ENCODE data around the gene LATS1.

Gene LATS1

GRCh38 chr6:149719531-149719930 is 1.6 kb upstream of the LATS1 start:
- CTCF ChIA-PET, result no interaction called here
- POLR2A ChIA-PET, result no interaction called here
- DNase-seq (ENCODE audit: low read depth, low spot score), result no peak
- TF ChIP-seq CTCF (IDR thresholded peaks at IDR 0.05; ENCODE audit: insufficient read depth, low read length, missing control alignments), result no peak
- H3K4me3 ChIP-seq (ENCODE audit: low read depth, low read length), result no peak overlapping the region

- POLR2A ChIA-PET, result interaction anchor here (0.9 to 2.5 kb wide), 3 partner anchors 12 to 171 kb away, joined by 4 to 11 read pairs (median 4); partner anchors contain the start of gene PPIL4
- TF ChIP-seq CTCF (IDR thresholded peaks at IDR 0.05; ENCODE audit: insufficient read depth, low read length, missing control alignments), result no peak
- CTCF ChIA-PET, result interaction anchor here (0.5 to 2.0 kb wide), 6 partner anchors 8 to 208 kb away, joined by 3 to 6 read pairs (median 4); no protein-coding TSS in a partner anchor
- H3K4me3 ChIP-seq (ENCODE audit: low read depth, low read length), result peak overlapping the region; percentile 92
- no peak for DNase-seq (ENCODE audit: low read depth, low spot score)
These were observed 680 bp downstream of the LATS1 start for GRCh38 chr6:149717255-149717587.

GRCh38 chr6:149716181-149716963 is 1.5 kb downstream of the LATS1 start:
- ChIA-PET POLR2A (interaction anchor here (2.5 kb wide), 1 partner anchor 12 kb away, joined by 11 read pairs; no protein-coding TSS in a partner anchor), CTCF (interaction anchor here (1.2 to 2.0 kb wide), 3 partner anchors 8 to 209 kb away, joined by 4 to 6 read pairs (median 5); no protein-coding TSS in a partner anchor)
- TF ChIP-seq CTCF (IDR thresholded peaks at IDR 0.05; ENCODE audit: insufficient read depth, low read length, missing control alignments), result no peak
- DNase-seq (ENCODE audit: low read depth, low spot score), result no peak
- H3K4me3 ChIP-seq (ENCODE audit: low read depth, low read length), result peak overlapping the region; percentile 92

- no peak overlapping the region for H3K4me3 ChIP-seq (ENCODE audit: low read depth, low read length)
- ChIA-PET POLR2A (no interaction called here), CTCF (interaction anchor here (1.5 to 1.6 kb wide), 2 partner anchors 9 to 10 kb away, joined by 5 to 7 read pairs; no protein-coding TSS in a partner anchor)
- TF ChIP-seq CTCF (IDR thresholded peaks at IDR 0.05; ENCODE audit: insufficient read depth, low read length, missing control alignments), result no peak
- no peak for DNase-seq (ENCODE audit: low read depth, low spot score)
These were observed 3.5 kb downstream of the LATS1 start for GRCh38 chr6:149714442-149714841.

DNA sequence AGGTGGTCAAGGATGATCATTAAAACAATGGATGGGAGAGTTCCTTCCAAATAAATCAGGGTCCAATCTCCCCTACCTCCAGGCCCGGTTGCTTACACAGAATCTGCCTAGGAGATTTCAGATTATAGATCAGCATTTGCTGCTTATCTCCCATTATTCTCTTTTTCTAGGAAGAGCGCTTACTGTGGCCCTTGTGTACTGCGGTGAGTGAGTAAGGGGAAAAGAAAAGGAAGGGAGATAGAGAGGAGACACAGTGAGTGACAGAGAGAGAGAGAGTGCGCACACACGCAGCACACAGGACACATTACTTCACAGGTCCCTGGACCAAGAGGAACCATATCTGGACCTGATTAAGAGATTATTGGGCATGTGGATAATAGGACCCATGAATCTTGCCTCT is 6.2 kb downstream of the LATS1 start:
- ChIA-PET POLR2A (no interaction called here), CTCF (no interaction called here)
- no peak for DNase-seq (ENCODE audit: low read depth, low spot score)
- no peak for TF ChIP-seq CTCF (IDR thresholded peaks at IDR 0.05; ENCODE audit: insufficient read depth, low read length, missing control alignments)
- H3K4me3 ChIP-seq (ENCODE audit: low read depth, low read length), result no peak overlapping the region

DNA sequence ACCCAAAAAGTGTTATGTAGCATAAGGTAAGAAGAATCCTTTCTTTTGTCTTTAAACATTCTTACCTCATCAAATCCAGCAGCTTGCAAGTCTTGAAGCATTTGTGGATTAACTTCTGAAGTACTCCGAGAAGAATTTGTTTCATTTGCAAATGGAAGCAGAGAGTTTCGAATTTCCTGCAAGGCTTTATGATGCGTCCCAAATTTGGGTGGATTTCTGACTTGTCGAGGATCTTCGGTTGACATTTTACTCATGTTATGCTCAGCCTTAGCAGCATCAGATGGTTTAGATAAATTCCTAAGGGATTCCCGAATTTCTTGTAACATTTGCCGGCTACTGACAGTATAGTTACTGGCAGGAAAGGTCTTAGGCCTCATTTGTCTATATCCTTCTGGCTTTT is 16.2 kb downstream of the LATS1 start:
- TF ChIP-seq CTCF (IDR thresholded peaks at IDR 0.05; ENCODE audit: insufficient read depth, low read length, missing control alignments), result no peak
- CTCF ChIA-PET, result no interaction called here
- POLR2A ChIA-PET, result no interaction called here
- no peak for DNase-seq (ENCODE audit: low read depth, low spot score)
- no peak overlapping the region for H3K4me3 ChIP-seq (ENCODE audit: low read depth, low read length)
